Measurements from ENCODE around the gene ELF4. TPM values are rescaled to one million over a fixed set of nuclear protein-coding genes. Genes with fewer than 3 reads are reported as not detected.

Gene ELF4
- total and polyA plus RNA-seq, 9 of the 15 experiments (the other 6 are each of a cell fraction or from before 2014, with no cell fraction given): 5.9 to 55.8 (median 25.2) TPM

- TF ChIP-seq NEUROD1 (IDR thresholded peaks at IDR 0.05; ENCODE audit: borderline replicate concordance, low read depth, low read length, partially characterized antibody): no peak
- TF ChIP-seq UBTF (IDR thresholded peaks at IDR 0.05; ENCODE audit: borderline replicate concordance in 1 of 2, low read depth in 2 of 2, low read length in 2 of 2): no peak
- TF ChIP-seq RBM22 (IDR thresholded peaks at IDR 0.05; ENCODE audit: low read depth, low read length, poor library complexity, severe bottlenecking): no peak
- no peak for TF ChIP-seq SMAD3 (CRISPR knock-in tag; conservative IDR thresholded peaks at IDR 0.05)
Observed at GRCh38 chrX:130025256-130025655, 85.0 kb downstream of the ELF4 start (continued).

GRCh38 chrX:130024127-130024526, 86.2 kb downstream of the ELF4 start:
- no peak overlapping the region for H2AFZ ChIP-seq (ENCODE audit: low read depth, low read length)
- 2% methylated on average over 9 of the region's 9 CpGs for WGBS (ENCODE audit: insufficient coverage, low coverage, missing lambda C conversion rate)
- H3K4me2 ChIP-seq (ENCODE audit: insufficient read depth, low read length): peak overlapping the region; percentile 31; the same call in 1 of the 2 replicates
- ChIA-PET POLR2A (interaction anchor here (0.6 to 1.1 kb wide), 6 partner anchors 10 to 102 kb away, joined by 3 to 6 read pairs (median 3); no protein-coding TSS in a partner anchor), CTCF (ENCODE audit: low intra/inter-chr PET ratio) (interaction anchor here (0.6 kb wide), 1 partner anchor 63 kb away, joined by 3 read pairs; no protein-coding TSS in a partner anchor)
- DNase-seq (ENCODE audit: extremely low read depth in 1 of 4, low spot score in 3 of 4) (peak; percentile 91 to 94 (median 92)), ATAC-seq (peak; percentile 100), FAIRE-seq (peak; percentile 95)
- H3K36me3 ChIP-seq (ENCODE audit: control insufficient read depth, insufficient read depth, low read length): peaks cover 88% of the 10 kb centered on the region
- H3K4me1 ChIP-seq (replicated peaks in 1 of 2; ENCODE audit: control insufficient read depth in 2 of 2, insufficient read depth in 2 of 2, low read length in 2 of 2): peaks cover 7 to 10% of the 10 kb centered on the region in 2 experiments; a peak in 4 of 5 replicates
- H3K27ac ChIP-seq (ENCODE audit: extremely low read depth, low read depth, low read length): peak overlapping the region; percentile 51; the same call in 2 of the 3 replicates
- peaks cover 12% of the 10 kb centered on the region for H3K79me2 ChIP-seq (ENCODE audit: control insufficient read depth, insufficient read depth, low read length)
- peaks cover 7% of the 10 kb centered on the region; the same call in 1 of the 2 replicates for H4K20me1 ChIP-seq (replicated peaks; ENCODE audit: control insufficient read depth, insufficient read depth, low read length)
- peak overlapping the region; percentile 25 to 37; a peak in 1 of 4 replicates for H3K9ac ChIP-seq (ENCODE audit: insufficient read depth in 1 of 2, low read depth in 2 of 2, low read length in 2 of 2)
- H3K4me3 ChIP-seq: no peak overlapping the region
- H3K9me1 ChIP-seq (ENCODE audit: control insufficient read depth, insufficient read depth, low read length): peaks cover 4% of the 10 kb centered on the region
- H3K27me3 ChIP-seq (ENCODE audit: control insufficient read depth in 2 of 2, insufficient read depth in 2 of 2, low read length in 2 of 2): no peaks in the 10 kb centered on the region
- intact Hi-C loops (cut with micrococcal nuclease) (loop anchor here (1.0 to 2.0 kb wide), 2 partner anchors 41 to 93 kb away; partner anchors contain the start of gene BCORL1), in situ Hi-C loops (cut with MboI) (no loop called here)
- no TSS peak for BruUV-seq (replicated peaks)
- H3K9me3 ChIP-seq (replicated peaks; ENCODE audit: control insufficient read depth, insufficient read depth, low read depth, low read length): no peaks in the 10 kb centered on the region
- peak; percentile 51; the same call in 1 of the 2 replicates for TF ChIP-seq XRCC5 (IDR thresholded peaks at IDR 0.05; ENCODE audit: low read depth, low read length)
- no peak for TF ChIP-seq E2F4 (CRISPR knock-in tag; IDR thresholded peaks at IDR 0.05; ENCODE audit: low read depth)
- TF ChIP-seq CBX5 (IDR thresholded peaks at IDR 0.05; ENCODE audit: borderline replicate concordance, low read depth): no peak

All from K562 (cell line).